IMR-90 (cell line): ENCODE data around the gene LIMK2.

Experiments used
- BHLHE40 ChIP-seq: fragments of 150-350 bp; IDR thresholded peaks from 2 replicates; pipeline ENCODE4 v1.6.1; 2016; ENCODE audit warnings: mild to moderate bottlenecking, low read depth, low read length
- CHD1 ChIP-seq: IDR thresholded peaks from 2 replicates; pipeline ENCODE4 v1.6.1; 2012; ENCODE audit warnings: low read depth, low read length, improper control_type of control experiment
- MAFK ChIP-seq: IDR thresholded peaks from 2 replicates; pipeline ENCODE4 v1.6.1; 2012; ENCODE audit warnings: low read depth, low read length, improper control_type of control experiment
- MAZ ChIP-seq: IDR thresholded peaks from 2 replicates; pipeline ENCODE4 v1.6.1; 2012; ENCODE audit warnings: low read depth, mild to moderate bottlenecking, low read length, improper control_type of control experiment, moderate library complexity, borderline replicate concordance
- MXI1 ChIP-seq: IDR thresholded peaks from 2 replicates; pipeline ENCODE4 v1.6.1; 2012; ENCODE audit warnings: low read depth, mild to moderate bottlenecking, low read length, moderate library complexity, borderline replicate concordance
- NFE2L2 ChIP-seq: fragments of 150-350 bp; IDR thresholded peaks from 2 replicates; pipeline ENCODE4 v1.6.1; 2016; ENCODE audit warnings: low read depth, mild to moderate bottlenecking, low read length
- POLR2A ChIP-seq: IDR thresholded peaks from 2 replicates; pipeline ENCODE4 v1.6.1; 2012; ENCODE audit warnings: mild to moderate bottlenecking, low read depth, low read length
- RAD21 ChIP-seq: IDR thresholded peaks from 2 replicates; pipeline ENCODE4 v1.6.1; 2012; ENCODE audit warnings: low read length, improper control_type of control experiment
- RCOR1 ChIP-seq: IDR thresholded peaks from 2 replicates; pipeline ENCODE4 v1.6.1; 2012; ENCODE audit warnings: mild to moderate bottlenecking, low read length, improper control_type of control experiment; ENCODE audit not compliant: insufficient replicate concordance
- SMC3 ChIP-seq: fragments of 150-350 bp; IDR thresholded peaks from 2 replicates; pipeline ENCODE4 v1.6.1; 2016; ENCODE audit warnings: low read depth, mild to moderate bottlenecking, antibody characterized with exemption, low read length, moderate library complexity
- TF ChIP-seq, protein P1 (sequence below): conservative IDR thresholded peaks from 2 replicates; pipeline ENCODE4 v1.5.1; 2012; ENCODE audit warnings: mild to moderate bottlenecking, low read depth, low read length, improper control_type of control experiment
- TF ChIP-seq, protein P2 (sequence below): fragments of 150-350 bp; IDR thresholded peaks from 2 replicates; pipeline ENCODE4 v1.6.1; 2016; ENCODE audit warnings: low read depth, mild to moderate bottlenecking, low read length, moderate library complexity, borderline replicate concordance
- TF ChIP-seq, protein P3 (sequence below): fragments of 150-350 bp; IDR thresholded peaks from 2 replicates; pipeline ENCODE4 v1.6.1; 2017; ENCODE audit warnings: mild to moderate bottlenecking, antibody characterized with exemption, low read length, low read depth

GRCh38 chr22:31230871-31231621 is 18.9 kb downstream of the LIMK2 start:
- no peak for TF ChIP-seq MAFK
- peak; percentile 40; the same call in 1 of the 2 replicates for TF ChIP-seq POLR2A
- TF ChIP-seq, protein P1, sequence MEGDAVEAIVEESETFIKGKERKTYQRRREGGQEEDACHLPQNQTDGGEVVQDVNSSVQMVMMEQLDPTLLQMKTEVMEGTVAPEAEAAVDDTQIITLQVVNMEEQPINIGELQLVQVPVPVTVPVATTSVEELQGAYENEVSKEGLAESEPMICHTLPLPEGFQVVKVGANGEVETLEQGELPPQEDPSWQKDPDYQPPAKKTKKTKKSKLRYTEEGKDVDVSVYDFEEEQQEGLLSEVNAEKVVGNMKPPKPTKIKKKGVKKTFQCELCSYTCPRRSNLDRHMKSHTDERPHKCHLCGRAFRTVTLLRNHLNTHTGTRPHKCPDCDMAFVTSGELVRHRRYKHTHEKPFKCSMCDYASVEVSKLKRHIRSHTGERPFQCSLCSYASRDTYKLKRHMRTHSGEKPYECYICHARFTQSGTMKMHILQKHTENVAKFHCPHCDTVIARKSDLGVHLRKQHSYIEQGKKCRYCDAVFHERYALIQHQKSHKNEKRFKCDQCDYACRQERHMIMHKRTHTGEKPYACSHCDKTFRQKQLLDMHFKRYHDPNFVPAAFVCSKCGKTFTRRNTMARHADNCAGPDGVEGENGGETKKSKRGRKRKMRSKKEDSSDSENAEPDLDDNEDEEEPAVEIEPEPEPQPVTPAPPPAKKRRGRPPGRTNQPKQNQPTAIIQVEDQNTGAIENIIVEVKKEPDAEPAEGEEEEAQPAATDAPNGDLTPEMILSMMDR: peak; percentile 91
- no peak for TF ChIP-seq MAZ
- TF ChIP-seq, protein P2, sequence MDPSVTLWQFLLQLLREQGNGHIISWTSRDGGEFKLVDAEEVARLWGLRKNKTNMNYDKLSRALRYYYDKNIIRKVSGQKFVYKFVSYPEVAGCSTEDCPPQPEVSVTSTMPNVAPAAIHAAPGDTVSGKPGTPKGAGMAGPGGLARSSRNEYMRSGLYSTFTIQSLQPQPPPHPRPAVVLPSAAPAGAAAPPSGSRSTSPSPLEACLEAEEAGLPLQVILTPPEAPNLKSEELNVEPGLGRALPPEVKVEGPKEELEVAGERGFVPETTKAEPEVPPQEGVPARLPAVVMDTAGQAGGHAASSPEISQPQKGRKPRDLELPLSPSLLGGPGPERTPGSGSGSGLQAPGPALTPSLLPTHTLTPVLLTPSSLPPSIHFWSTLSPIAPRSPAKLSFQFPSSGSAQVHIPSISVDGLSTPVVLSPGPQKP: no peak
- TF ChIP-seq NFE2L2: no peak
- 0 out of 2 replicates have a peak, but pooled peaks have one; percentile 20 for TF ChIP-seq MXI1
- TF ChIP-seq, protein P3, sequence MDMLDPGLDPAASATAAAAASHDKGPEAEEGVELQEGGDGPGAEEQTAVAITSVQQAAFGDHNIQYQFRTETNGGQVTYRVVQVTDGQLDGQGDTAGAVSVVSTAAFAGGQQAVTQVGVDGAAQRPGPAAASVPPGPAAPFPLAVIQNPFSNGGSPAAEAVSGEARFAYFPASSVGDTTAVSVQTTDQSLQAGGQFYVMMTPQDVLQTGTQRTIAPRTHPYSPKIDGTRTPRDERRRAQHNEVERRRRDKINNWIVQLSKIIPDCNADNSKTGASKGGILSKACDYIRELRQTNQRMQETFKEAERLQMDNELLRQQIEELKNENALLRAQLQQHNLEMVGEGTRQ: no peak
- no peak for TF ChIP-seq BHLHE40
- peak; percentile 91 for TF ChIP-seq SMC3
- peak; percentile 93 for TF ChIP-seq RAD21
- no peak for TF ChIP-seq CHD1
- no peak for TF ChIP-seq RCOR1
